HEK293 (cell line): Measurements from ENCODE around the gene EBLN2.

Experiments used
- ZNF146 ChIP-seq: fragments of 450-650 bp; formaldehyde crosslinking; IDR thresholded peaks from 2 replicates; pipeline ENCODE4 v1.5.1; 2016; ENCODE audit warnings: missing biosample characterization, missing genetic modification characterization
- ZNF169 ChIP-seq: fragments of 450-650 bp; formaldehyde crosslinking; IDR thresholded peaks from 2 replicates; pipeline ENCODE4 v1.5.1; 2016; ENCODE audit warnings: missing biosample characterization, missing genetic modification characterization
- ZNF18 ChIP-seq: fragments of 450-650 bp; formaldehyde crosslinking; IDR thresholded peaks from 2 replicates; pipeline ENCODE4 v1.5.1; 2016; ENCODE audit warnings: missing biosample characterization, missing genetic modification characterization

GRCh38 chr3:73028803-73029202 lies 32.7 kb upstream of the EBLN2 start:
- TF ChIP-seq ZNF169 (tag by site-specific recombination) (no peak), ZNF146 (tag by site-specific recombination) (no peak), ZNF18 (tag by site-specific recombination) (no peak)
